Osteocyte (in vitro differentiated cells): ENCODE results near the gene MNT. TPM values are rescaled to one million over a fixed set of nuclear protein-coding genes. Genes with fewer than 3 reads are reported as not detected.

Source experiments
- DNase-seq: peaks from one replicate; pipeline ENCODE4 v3.0.0; 2021; ENCODE audit warnings: mixed read lengths; ENCODE audit not compliant: unreplicated experiment; ENCODE audit errors: extremely low spot score
- H3K27ac Mint-ChIP-seq: one replicate; pipeline ENCODE4 v1.8.0; 2021; ENCODE audit warnings: mild to moderate bottlenecking, mixed read lengths; ENCODE audit not compliant: unreplicated experiment
- H3K27me3 Mint-ChIP-seq: one replicate; pipeline ENCODE4 v1.8.0; 2021; ENCODE audit warnings: mixed read lengths; ENCODE audit not compliant: unreplicated experiment
- H3K36me3 Mint-ChIP-seq: one replicate; pipeline ENCODE4 v1.8.0; 2021; ENCODE audit warnings: mixed read lengths; ENCODE audit not compliant: unreplicated experiment
- H3K4me1 Mint-ChIP-seq: one replicate; pipeline ENCODE4 v1.8.0; 2021; ENCODE audit warnings: mixed read lengths; ENCODE audit not compliant: unreplicated experiment
- H3K4me3 Mint-ChIP-seq: one replicate; pipeline ENCODE4 v1.8.0; 2021; ENCODE audit warnings: mild to moderate bottlenecking, moderate library complexity, mixed read lengths; ENCODE audit not compliant: unreplicated experiment
- H3K9me3 Mint-ChIP-seq: one replicate; pipeline ENCODE4 v1.8.0; 2021; ENCODE audit warnings: mixed read lengths; ENCODE audit not compliant: unreplicated experiment
- total RNA-seq: library from RNA; stranded (reverse); gene quantifications from 2 replicates; pipeline ENCODE4 v1.2.1, GENCODE V29; 2021
- TF ChIP-seq, protein P1 (sequence below): fragments of 200-600 bp; sonication (generic); IDR thresholded peaks from 2 replicates; pipeline ENCODE4 v1.5.0; 2021; ENCODE audit warnings: antibody characterized with exemption, mild to moderate bottlenecking, moderate library complexity

Gene MNT
- total RNA-seq, 1 donor from 2014 or later: 30.4 TPM

DNA sequence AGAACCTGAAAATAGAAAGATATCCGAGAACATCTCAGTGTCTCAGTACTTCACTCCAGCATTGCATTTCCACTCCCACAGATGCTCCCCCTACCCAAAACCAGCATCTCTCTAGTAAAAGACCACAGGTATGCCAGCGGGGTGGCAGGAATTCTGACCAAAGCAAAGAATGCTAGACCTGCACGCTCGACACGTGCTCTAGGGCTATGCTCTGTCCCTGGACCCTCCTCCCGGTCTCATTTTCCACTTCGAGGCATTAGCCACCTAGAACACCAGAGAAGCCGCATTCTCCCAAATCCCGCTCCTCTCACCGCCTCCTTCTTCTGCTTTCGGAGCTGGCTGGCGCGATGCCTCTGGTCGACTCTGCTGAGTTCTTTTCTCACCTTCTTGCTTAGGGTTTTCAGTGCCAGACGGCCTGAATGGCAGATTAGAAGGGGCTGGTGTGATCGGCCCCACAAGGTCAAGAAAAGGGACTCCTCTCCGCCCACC lies 65.1 kb downstream of the MNT start:
- Mint-ChIP-seq H3K4me1 (peaks cover 25% of the 10 kb centered on the region), H3K27ac (peak overlapping the region; percentile 94), H3K36me3 (peaks cover 13% of the 10 kb centered on the region), H3K4me3 (peak overlapping the region; percentile 99), H3K9me3 (no peaks in the 10 kb centered on the region), H3K27me3 (no peaks in the 10 kb centered on the region)
- no peak for DNase-seq
- TF ChIP-seq, protein P1, sequence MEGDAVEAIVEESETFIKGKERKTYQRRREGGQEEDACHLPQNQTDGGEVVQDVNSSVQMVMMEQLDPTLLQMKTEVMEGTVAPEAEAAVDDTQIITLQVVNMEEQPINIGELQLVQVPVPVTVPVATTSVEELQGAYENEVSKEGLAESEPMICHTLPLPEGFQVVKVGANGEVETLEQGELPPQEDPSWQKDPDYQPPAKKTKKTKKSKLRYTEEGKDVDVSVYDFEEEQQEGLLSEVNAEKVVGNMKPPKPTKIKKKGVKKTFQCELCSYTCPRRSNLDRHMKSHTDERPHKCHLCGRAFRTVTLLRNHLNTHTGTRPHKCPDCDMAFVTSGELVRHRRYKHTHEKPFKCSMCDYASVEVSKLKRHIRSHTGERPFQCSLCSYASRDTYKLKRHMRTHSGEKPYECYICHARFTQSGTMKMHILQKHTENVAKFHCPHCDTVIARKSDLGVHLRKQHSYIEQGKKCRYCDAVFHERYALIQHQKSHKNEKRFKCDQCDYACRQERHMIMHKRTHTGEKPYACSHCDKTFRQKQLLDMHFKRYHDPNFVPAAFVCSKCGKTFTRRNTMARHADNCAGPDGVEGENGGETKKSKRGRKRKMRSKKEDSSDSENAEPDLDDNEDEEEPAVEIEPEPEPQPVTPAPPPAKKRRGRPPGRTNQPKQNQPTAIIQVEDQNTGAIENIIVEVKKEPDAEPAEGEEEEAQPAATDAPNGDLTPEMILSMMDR: no peak

Other genes with a start within 250 kb of the MNT start
- 36.7 and 38.4 TPM in 2 replicates for gene SMG6, start 97.3 kb downstream of the MNT start, total RNA-seq
- gene SRR, start 97.1 kb downstream of the MNT start, total RNA-seq: 16.3 and 18.9 TPM in 2 replicates
- 26.3 and 27.5 TPM in 2 replicates for gene TSR1, start 64.6 kb downstream of the MNT start, total RNA-seq
- gene SGSM2, start 63.6 kb downstream of the MNT start, total RNA-seq: 49.6 and 56.0 TPM in 2 replicates
- 22.9 and 26.3 TPM in 2 replicates for gene METTL16, start 110.8 kb upstream of the MNT start, total RNA-seq
- gene PAFAH1B1, start 192.6 kb upstream of the MNT start, total RNA-seq: 136 and 138 TPM in 2 replicates